ENCODE data around the gene ARHGAP33. TPM values are rescaled to one million over a fixed set of nuclear protein-coding genes. Genes with fewer than 3 reads are reported as not detected.

The ARHGAP33 gene
- total RNA-seq, 1 donor from 2014 or later, result 13.1 TPM

DNA sequence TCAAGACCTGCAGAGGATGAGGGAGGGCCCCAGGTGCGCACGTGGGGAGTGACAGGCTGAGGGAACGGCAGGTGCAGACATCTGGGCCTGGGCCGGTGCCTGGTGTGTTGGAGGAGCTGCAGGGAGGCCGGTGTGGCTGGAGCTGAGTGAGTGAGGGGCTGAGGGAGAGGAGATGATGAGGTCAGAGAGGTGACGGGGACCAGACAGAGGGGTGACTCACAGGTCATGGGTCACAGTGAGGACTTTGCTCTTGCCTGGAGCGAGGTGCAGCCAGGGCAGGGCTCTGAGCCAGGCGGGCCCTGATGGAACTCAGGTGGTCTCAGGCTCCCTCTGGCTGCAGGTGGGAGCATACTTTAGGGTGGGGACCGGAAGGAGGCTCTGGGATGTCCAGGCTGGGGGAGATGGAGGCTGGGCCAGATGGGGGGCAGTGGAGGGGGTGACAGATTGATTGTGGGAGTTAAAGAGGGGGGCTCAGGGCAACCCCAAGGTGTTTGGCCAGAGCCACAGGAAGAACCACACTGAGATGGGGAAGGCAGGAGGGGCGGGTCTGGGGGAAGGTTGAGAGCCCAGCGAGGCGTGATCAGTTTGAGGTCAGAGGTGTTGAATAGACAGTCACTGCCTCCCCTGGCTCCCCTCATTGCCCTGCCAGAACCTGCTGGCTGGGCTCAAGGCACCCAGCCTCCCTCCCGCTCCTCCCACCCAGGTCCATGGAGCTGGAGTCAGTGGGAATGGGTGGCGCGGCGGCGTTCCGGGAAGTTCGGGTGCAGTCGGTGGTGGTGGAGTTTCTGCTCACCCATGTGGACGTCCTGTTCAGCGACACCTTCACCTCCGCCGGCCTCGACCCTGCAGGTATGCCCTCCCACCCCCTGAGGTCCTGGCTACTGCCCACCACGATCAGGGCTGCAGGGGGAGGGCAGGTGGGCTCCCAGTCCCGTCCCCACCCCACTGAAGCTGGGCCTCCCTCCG lies 8.4 kb downstream of the ARHGAP33 start:
- no peak for DNase-seq
- intact Hi-C loops (cut with DNase I), result no loop called here

DNA sequence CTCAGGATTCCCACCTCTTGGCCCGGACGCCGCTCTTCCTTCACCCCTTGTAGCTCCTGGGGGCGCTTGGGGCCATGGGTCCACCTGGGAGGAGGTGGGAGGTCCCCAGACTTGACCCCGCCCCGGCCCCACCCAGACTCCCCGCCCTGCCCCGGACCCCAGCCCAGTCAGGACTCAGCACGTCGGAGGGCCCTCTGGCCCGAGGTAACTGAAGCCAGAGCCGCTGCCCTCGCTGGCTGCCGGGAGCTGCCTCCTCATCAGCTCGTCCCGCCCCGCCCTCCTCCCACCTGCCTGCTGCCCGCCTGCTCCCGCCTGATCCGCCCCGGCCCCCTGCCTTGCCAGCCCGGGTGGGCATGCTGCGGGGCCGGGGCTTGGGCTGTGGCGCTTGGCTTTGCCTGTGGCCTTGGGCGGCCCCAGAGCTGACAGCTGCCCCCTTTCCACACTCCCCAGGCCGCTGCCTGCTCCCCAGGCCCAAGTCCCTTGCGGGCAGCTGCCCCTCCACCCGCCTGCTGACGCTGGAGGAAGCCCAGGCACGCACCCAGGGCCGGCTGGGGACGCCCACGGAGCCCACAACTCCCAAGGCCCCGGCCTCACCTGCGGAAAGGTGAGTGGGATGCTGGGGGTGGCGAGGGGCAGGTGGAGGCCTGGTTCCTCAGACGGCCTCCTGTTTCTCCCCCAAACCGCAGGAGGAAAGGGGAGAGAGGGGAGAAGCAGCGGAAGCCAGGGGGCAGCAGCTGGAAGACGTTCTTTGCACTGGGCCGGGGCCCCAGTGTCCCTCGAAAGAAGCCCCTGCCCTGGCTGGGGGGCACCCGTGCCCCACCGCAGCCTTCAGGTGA lies 9.4 kb downstream of the ARHGAP33 start:
- Histone ChIP-seq H3K4me3 (no peak overlapping the region), H3K36me3 (peaks cover 13% of the 10 kb centered on the region), H3K4me1 (no peaks in the 10 kb centered on the region), H3K27ac (no peak overlapping the region), H3K27me3 (ENCODE audit: low read depth) (no peaks in the 10 kb centered on the region), H3K9me3 (no peaks in the 10 kb centered on the region)
- DNase-seq, result no peak
- intact Hi-C loops (cut with DNase I), result no loop called here
- no peak for ATAC-seq
- TF ChIP-seq, protein P1, sequence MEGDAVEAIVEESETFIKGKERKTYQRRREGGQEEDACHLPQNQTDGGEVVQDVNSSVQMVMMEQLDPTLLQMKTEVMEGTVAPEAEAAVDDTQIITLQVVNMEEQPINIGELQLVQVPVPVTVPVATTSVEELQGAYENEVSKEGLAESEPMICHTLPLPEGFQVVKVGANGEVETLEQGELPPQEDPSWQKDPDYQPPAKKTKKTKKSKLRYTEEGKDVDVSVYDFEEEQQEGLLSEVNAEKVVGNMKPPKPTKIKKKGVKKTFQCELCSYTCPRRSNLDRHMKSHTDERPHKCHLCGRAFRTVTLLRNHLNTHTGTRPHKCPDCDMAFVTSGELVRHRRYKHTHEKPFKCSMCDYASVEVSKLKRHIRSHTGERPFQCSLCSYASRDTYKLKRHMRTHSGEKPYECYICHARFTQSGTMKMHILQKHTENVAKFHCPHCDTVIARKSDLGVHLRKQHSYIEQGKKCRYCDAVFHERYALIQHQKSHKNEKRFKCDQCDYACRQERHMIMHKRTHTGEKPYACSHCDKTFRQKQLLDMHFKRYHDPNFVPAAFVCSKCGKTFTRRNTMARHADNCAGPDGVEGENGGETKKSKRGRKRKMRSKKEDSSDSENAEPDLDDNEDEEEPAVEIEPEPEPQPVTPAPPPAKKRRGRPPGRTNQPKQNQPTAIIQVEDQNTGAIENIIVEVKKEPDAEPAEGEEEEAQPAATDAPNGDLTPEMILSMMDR (IDR thresholded peaks at IDR 0.05), result no peak

More for the DNA sequence above, 8.4 kb downstream of the ARHGAP33 start:
- TF ChIP-seq, protein P1 (IDR thresholded peaks at IDR 0.05), result no peak
- Histone ChIP-seq H3K9me3 (no peaks in the 10 kb centered on the region), H3K4me1 (no peaks in the 10 kb centered on the region), H3K4me3 (no peak overlapping the region), H3K27ac (no peak overlapping the region), H3K36me3 (peaks cover 13% of the 10 kb centered on the region), H3K27me3 (ENCODE audit: low read depth) (no peaks in the 10 kb centered on the region)
- no peak for ATAC-seq

DNA sequence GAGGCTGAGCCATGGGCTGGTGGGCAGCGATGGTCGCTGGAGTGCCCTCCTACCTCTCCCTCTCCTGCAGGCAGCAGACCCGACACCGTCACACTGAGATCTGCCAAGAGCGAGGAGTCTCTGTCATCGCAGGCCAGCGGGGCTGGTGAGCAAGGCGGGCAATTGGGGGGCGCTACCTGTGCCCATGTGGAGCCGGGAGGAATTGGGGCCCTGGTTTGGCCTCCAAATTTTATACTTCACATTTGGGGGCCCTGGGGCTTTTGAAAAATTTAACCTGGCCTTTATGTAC lies 9.9 kb downstream of the ARHGAP33 start:
- TF ChIP-seq, protein P1 (IDR thresholded peaks at IDR 0.05), result no peak
- H3K27me3 ChIP-seq (ENCODE audit: low read depth), result peaks cover 3% of the 10 kb centered on the region
- intact Hi-C loops (cut with DNase I), result no loop called here
- DNase-seq (no peak), ATAC-seq (no peak)
- H3K4me1 ChIP-seq, result no peaks in the 10 kb centered on the region
- H3K9me3 ChIP-seq, result no peaks in the 10 kb centered on the region
- H3K27ac ChIP-seq, result no peak overlapping the region
- no peak overlapping the region for H3K4me3 ChIP-seq
- H3K36me3 ChIP-seq, result peaks cover 11% of the 10 kb centered on the region

DNA sequence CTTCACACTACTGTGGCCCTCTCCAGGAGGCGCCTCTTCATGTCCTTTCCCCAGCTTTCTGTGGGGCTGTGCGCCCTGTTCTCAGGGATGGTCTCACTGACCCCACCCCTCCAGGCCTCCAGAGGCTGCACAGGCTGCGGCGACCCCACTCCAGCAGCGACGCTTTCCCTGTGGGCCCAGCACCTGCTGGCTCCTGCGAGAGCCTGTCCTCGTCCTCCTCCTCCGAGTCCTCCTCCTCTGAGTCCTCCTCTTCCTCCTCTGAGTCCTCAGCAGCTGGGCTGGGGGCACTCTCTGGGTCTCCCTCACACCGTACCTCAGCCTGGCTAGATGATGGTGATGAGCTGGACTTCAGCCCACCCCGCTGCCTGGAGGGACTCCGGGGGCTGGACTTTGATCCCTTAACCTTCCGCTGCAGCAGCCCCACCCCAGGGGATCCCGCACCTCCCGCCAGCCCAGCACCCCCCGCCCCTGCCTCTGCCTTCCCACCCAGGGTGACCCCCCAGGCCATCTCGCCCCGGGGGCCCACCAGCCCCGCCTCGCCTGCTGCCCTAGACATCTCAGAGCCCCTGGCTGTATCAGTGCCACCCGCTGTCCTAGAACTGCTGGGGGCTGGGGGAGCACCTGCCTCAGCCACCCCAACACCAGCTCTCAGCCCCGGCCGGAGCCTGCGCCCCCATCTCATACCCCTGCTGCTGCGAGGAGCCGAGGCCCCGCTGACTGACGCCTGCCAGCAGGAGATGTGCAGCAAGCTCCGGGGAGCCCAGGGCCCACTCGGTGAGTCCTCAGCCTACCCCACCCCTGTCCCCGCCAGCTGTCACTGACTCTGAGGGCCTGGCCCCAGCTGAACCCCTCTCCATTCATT lies 11.2 kb downstream of the ARHGAP33 start:
- TF ChIP-seq, protein P1 (IDR thresholded peaks at IDR 0.05), result no peak
- Histone ChIP-seq H3K27me3 (ENCODE audit: low read depth) (peaks cover 3% of the 10 kb centered on the region), H3K27ac (no peak overlapping the region), H3K4me1 (no peaks in the 10 kb centered on the region), H3K36me3 (peaks cover under 1% of the 10 kb centered on the region), H3K4me3 (no peak overlapping the region), H3K9me3 (no peaks in the 10 kb centered on the region)
- intact Hi-C loops (cut with DNase I), result no loop called here
- ATAC-seq, result no peak
- no peak for DNase-seq

DNA sequence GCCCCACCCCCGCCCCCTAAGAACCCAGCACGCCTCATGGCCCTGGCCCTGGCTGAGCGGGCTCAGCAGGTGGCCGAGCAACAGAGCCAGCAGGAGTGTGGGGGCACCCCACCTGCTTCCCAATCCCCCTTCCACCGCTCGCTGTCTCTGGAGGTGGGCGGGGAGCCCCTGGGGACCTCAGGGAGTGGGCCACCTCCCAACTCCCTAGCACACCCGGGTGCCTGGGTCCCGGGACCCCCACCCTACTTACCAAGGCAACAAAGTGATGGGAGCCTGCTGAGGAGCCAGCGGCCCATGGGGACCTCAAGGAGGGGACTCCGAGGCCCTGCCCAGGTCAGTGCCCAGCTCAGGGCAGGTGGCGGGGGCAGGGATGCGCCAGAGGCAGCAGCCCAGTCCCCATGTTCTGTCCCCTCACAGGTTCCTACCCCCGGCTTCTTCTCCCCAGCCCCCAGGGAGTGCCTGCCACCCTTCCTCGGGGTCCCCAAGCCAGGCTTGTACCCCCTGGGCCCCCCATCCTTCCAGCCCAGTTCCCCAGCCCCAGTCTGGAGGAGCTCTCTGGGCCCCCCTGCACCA lies 11.9 kb downstream of the ARHGAP33 start:
- no peak for ATAC-seq
- Histone ChIP-seq H3K27me3 (ENCODE audit: low read depth) (peaks cover 3% of the 10 kb centered on the region), H3K4me3 (no peak overlapping the region), H3K9me3 (no peaks in the 10 kb centered on the region), H3K4me1 (no peaks in the 10 kb centered on the region), H3K27ac (no peak overlapping the region), H3K36me3 (no peaks in the 10 kb centered on the region)
- TF ChIP-seq, protein P1 (IDR thresholded peaks at IDR 0.05), result no peak
- DNase-seq, result no peak
- intact Hi-C loops (cut with DNase I), result no loop called here
